HepG2 (cell line): Measurements from ENCODE around the gene SIK3. TPM values are rescaled to one million over a fixed set of nuclear protein-coding genes. Genes with fewer than 3 reads are reported as not detected.

Experiments used
- AHR ChIP-seq: IDR thresholded peaks from 2 replicates; pipeline ENCODE4 v1.6.1; 2018; ENCODE audit warnings: missing genetic modification reagents, missing compliant biosample characterization
- ARID2 ChIP-seq: sonication (generic); formaldehyde crosslinking; IDR thresholded peaks from 2 replicates; pipeline ENCODE4 v1.8.1; 2022; ENCODE audit warnings: mild to moderate bottlenecking, missing genetic modification reagents, borderline replicate concordance
- ATRX ChIP-seq: sonication (generic); formaldehyde crosslinking; IDR thresholded peaks from 2 replicates; pipeline ENCODE4 v1.4.0; 2020; ENCODE audit warnings: missing genetic modification reagents, borderline replicate concordance
- FOXK1 ChIP-seq: sonication (generic); formaldehyde crosslinking; IDR thresholded peaks from 2 replicates; pipeline ENCODE4 v1.4.0; 2020; ENCODE audit warnings: low read depth, missing genetic modification reagents, borderline replicate concordance
- HNF4G ChIP-seq, 2 experiments: sonication (generic) in 1 of 2; formaldehyde crosslinking in 1 of 2; IDR thresholded peaks; 2 replicates each; pipeline versions ENCODE4 v1.4.0 to v1.6.1; 2011 to 2020; ENCODE audit warnings: borderline replicate concordance in 2 of 2, low read depth in 2 of 2, mild to moderate bottlenecking in 2 of 2, low read length in 1 of 2, missing genetic modification reagents in 1 of 2, moderate library complexity in 1 of 2
- IRF1 ChIP-seq: sonication (generic); formaldehyde crosslinking; IDR thresholded peaks from 2 replicates; pipeline ENCODE4 v1.4.0; 2020; ENCODE audit warnings: low read depth, mild to moderate bottlenecking, missing genetic modification reagents
- IRF2 ChIP-seq: IDR thresholded peaks from 2 replicates; pipeline ENCODE4 v1.6.1; 2018; ENCODE audit warnings: missing genetic modification reagents, missing compliant biosample characterization
- JUND ChIP-seq: sonication (generic); formaldehyde crosslinking; IDR thresholded peaks from 2 replicates; pipeline ENCODE4 v1.8.0; 2022; ENCODE audit warnings: mild to moderate bottlenecking, missing genetic modification reagents
- PBX2 ChIP-seq: IDR thresholded peaks from 2 replicates; pipeline ENCODE4 v1.6.1; 2016; ENCODE audit warnings: control low read depth
- STAT6 ChIP-seq: sonication (generic); formaldehyde crosslinking; IDR thresholded peaks from 2 replicates; pipeline ENCODE4 v1.4.0; 2020; ENCODE audit warnings: missing genetic modification reagents, mild to moderate bottlenecking, borderline replicate concordance
- TP53 ChIP-seq: sonication (generic); formaldehyde crosslinking; conservative IDR thresholded peaks from 2 replicates; pipeline ENCODE4 v1.4.0; 2020; ENCODE audit warnings: missing genetic modification reagents
- ZBTB34 ChIP-seq: sonication (generic); formaldehyde crosslinking; IDR thresholded peaks from 2 replicates; pipeline ENCODE4 v1.8.0; 2022; ENCODE audit warnings: mild to moderate bottlenecking, missing genetic modification reagents
- ZKSCAN1 ChIP-seq: fragments of 150-350 bp; IDR thresholded peaks from 2 replicates; pipeline ENCODE4 v1.6.1; 2014; ENCODE audit warnings: low read length
- ZNF609 ChIP-seq: sonication (generic); formaldehyde crosslinking; IDR thresholded peaks from 2 replicates; pipeline ENCODE4 v1.4.0; 2020; ENCODE audit warnings: mild to moderate bottlenecking, missing genetic modification reagents, borderline replicate concordance
- ZNF720 ChIP-seq: sonication (generic); formaldehyde crosslinking; IDR thresholded peaks from 2 replicates; pipeline ENCODE4 v1.4.0; 2020; ENCODE audit warnings: missing genetic modification reagents
- ZNF768 ChIP-seq: sonication (generic); formaldehyde crosslinking; IDR thresholded peaks from 2 replicates; pipeline ENCODE4 v1.4.0; 2020; ENCODE audit warnings: missing genetic modification reagents
- polyA plus RNA-seq, 8 experiments: library from polyadenylated mRNA; depleted of rRNA in 3 of 8; stranded (reverse) in 7 of 8; unstranded in 1 of 8; fragments of >200 nt; fragmentation: Illumina TruSeq in 4 of 8; extraction: Trizol in 4 of 8; gene quantifications; 2 replicates each; pipeline versions ENCODE4 v1.2.1 to v1.2.3, GENCODE V29; 2011 to 2016; ENCODE audit warnings: low read depth in 4 of 8, missing spikeins in 1 of 8, mixed read lengths in 1 of 8; ENCODE audit not compliant: insufficient read depth in 1 of 8
- total RNA-seq, 5 experiments: library from RNA; depleted of rRNA; stranded (reverse); fragments of >200 nt; fragmentation: Illumina TruSeq; extraction: Trizol; gene quantifications; 2 replicates each; pipeline ENCODE4 v1.2.3, GENCODE V29; 2016; ENCODE audit warnings: low read depth in 1 of 5

SIK3 gene
- total and polyA plus RNA-seq, 2 of the 13 experiments (the other 11 are each of a cell fraction or from before 2014, with no cell fraction given): 5.7 to 9.8 TPM

- TF ChIP-seq ZNF720 (CRISPR knock-in tag) (no peak), IRF1 (CRISPR knock-in tag) (no peak), AHR (CRISPR knock-in tag) (no peak), TP53 (CRISPR knock-in tag) (no peak), PBX2 (CRISPR knock-in tag) (no peak), HNF4G (IDR thresholded peaks at IDR 0.05; ENCODE audit: borderline replicate concordance, low read depth, low read length) (0 out of 2 replicates have a peak, but pooled peaks have one; percentile 16), HNF4G (CRISPR knock-in tag; IDR thresholded peaks at IDR 0.05; ENCODE audit: borderline replicate concordance, low read depth) (no peak), ATRX (CRISPR knock-in tag) (no peak), ZKSCAN1 (no peak), STAT6 (CRISPR knock-in tag) (no peak), ARID2 (CRISPR knock-in tag) (0 out of 2 replicates have a peak, but pooled peaks have one; percentile 30), JUND (no peak), ZNF609 (CRISPR knock-in tag) (peak; percentile 97), ZBTB34 (CRISPR knock-in tag) (no peak; the same call in 1 of the 2 replicates), IRF2 (no peak), FOXK1 (peak; percentile 36; the same call in 1 of the 2 replicates), ZNF768 (CRISPR knock-in tag) (no peak)
Observed at GRCh38 chr11:117076941-117077691, 21.1 kb downstream of the SIK3 start (continued).
